GM12878 (cell line): ENCODE results near the gene ST7. TPM values are rescaled to one million over a fixed set of nuclear protein-coding genes. Genes with fewer than 3 reads are reported as not detected.

ENCODE experiments used
- ATAC-seq: fragments of 200-7000 bp; cut with Tn5 transposase; 3 replicates; pipeline ENCODE4 v1.9.1; 2020; ENCODE audit warnings: mild to moderate bottlenecking, moderate library complexity
- BruUV-seq: library from RNA; stranded (reverse); fragments of 400-500 nt; replicated peaks from 2 replicates; lab custom pipeline; 2021; lab: Mats Ljungman, UMichigan
- CTCF ChIA-PET: fragments of 300-600 bp; sonication (Branson Sonifier 250); formaldehyde crosslinking; extraction: SDS; loops from one replicate; lab custom pipeline; 2021; ENCODE audit warnings: inconsistent platforms; lab: Yijun Ruan, JAX
- POLR2A ChIA-PET: fragments of 350-600 bp; formaldehyde crosslinking; extraction: SDS; loops from one replicate; lab custom pipeline; 2021; ENCODE audit warnings: inconsistent platforms; lab: Charles Lee
- RAD21 ChIA-PET: fragments of 300-600 bp; sonication (Branson Sonifier 250); formaldehyde crosslinking; loops from one replicate; lab custom pipeline; 2023; ENCODE audit warnings: antibody characterized with exemption; ENCODE audit not compliant: unreplicated experiment; lab: Charles Lee
- SMC1A ChIA-PET: fragments of 300-600 bp; sonication (Branson Sonifier 250); formaldehyde crosslinking; loops from one replicate; lab custom pipeline; 2023; ENCODE audit not compliant: unreplicated experiment, uncharacterized antibody; lab: Charles Lee
- DNase-seq: peaks from one replicate; pipeline ENCODE4 v3.0.0-alpha.2; 2011; ENCODE audit warnings: low read depth, low spot score
- FAIRE-seq: peaks from 3 replicates; lab custom pipeline; 2011; peaks lifted over from hg19 to GRCh38; lab: Jason Lieb, UNC
- H2AFZ ChIP-seq: 2 replicates; pipeline ENCODE4 v1.6.0; 2011; ENCODE audit warnings: low read depth, low read length, control low read depth; ENCODE audit not compliant: control insufficient read depth
- H3K27ac ChIP-seq: 2 replicates; pipeline ENCODE4 v1.5.1; 2011; ENCODE audit warnings: control low read depth; ENCODE audit not compliant: control insufficient read depth, insufficient read depth
- H3K27me3 ChIP-seq, 2 experiments: replicated peaks in 1 of 2; 2 replicates each; pipeline versions ENCODE4 v1.6.0 to v1.6.1; 2011; ENCODE audit warnings: low read length in 1 of 2; ENCODE audit not compliant: control insufficient read depth in 2 of 2, insufficient read depth in 2 of 2
- H3K36me3 ChIP-seq, 2 experiments: 2 replicates each; pipeline ENCODE4 v1.5.1; 2011; ENCODE audit warnings: low read length in 1 of 2; ENCODE audit not compliant: control insufficient read depth in 2 of 2, insufficient read depth in 2 of 2
- H3K4me1 ChIP-seq: 2 replicates; pipeline ENCODE4 v1.6.1; 2011; ENCODE audit warnings: mild to moderate bottlenecking, low read length, moderate library complexity, mixed read lengths; ENCODE audit not compliant: control insufficient read depth, insufficient read depth
- H3K4me2 ChIP-seq: 2 replicates; pipeline ENCODE4 v1.6.0; 2011; ENCODE audit warnings: control low read depth; ENCODE audit not compliant: control insufficient read depth, insufficient read depth
- H3K4me3 ChIP-seq: fragments of 200-600 bp; sonication (generic); 2 replicates; pipeline ENCODE4 v1.5.1; 2016
- H3K79me2 ChIP-seq: 2 replicates; pipeline ENCODE4 v1.6.0; 2011; ENCODE audit warnings: low read length; ENCODE audit not compliant: control insufficient read depth, insufficient read depth
- H3K9ac ChIP-seq: 2 replicates; pipeline ENCODE4 v1.8.0; 2011; ENCODE audit warnings: low read length, control low read depth, mixed read lengths; ENCODE audit not compliant: control insufficient read depth, insufficient read depth
- H3K9me3 ChIP-seq: replicated peaks from 3 replicates; pipeline ENCODE4 v1.5.1; 2011; ENCODE audit warnings: mild to moderate bottlenecking, low read length; ENCODE audit not compliant: control insufficient read depth, insufficient read depth
- H4K20me1 ChIP-seq: 2 replicates; pipeline ENCODE4 v1.6.0; 2011; ENCODE audit not compliant: control insufficient read depth, insufficient read depth
- CHD4 ChIP-seq: fragments of 200-600 bp; sonication (generic); IDR thresholded peaks from 2 replicates; pipeline ENCODE4 v1.6.1; 2016; ENCODE audit warnings: mild to moderate bottlenecking
- GATAD2B ChIP-seq: fragments of 450-650 bp; conservative IDR thresholded peaks from 2 replicates; pipeline ENCODE4 v1.6.1; 2017; ENCODE audit warnings: low read depth, mild to moderate bottlenecking, moderate library complexity
- HCFC1 ChIP-seq: fragments of 150-350 bp; IDR thresholded peaks from 2 replicates; pipeline ENCODE4 v1.6.1; 2014; ENCODE audit warnings: low read length
- HDAC2 ChIP-seq: fragments of 200-600 bp; sonication (generic); IDR thresholded peaks from 2 replicates; pipeline ENCODE4 v1.6.1; 2017
- KAT2A ChIP-seq: conservative IDR thresholded peaks from 2 replicates; pipeline ENCODE4 v1.6.1; 2011; ENCODE audit warnings: low read depth, low read length; ENCODE audit not compliant: control insufficient read depth
- LARP7 ChIP-seq: fragments of 450-650 bp; IDR thresholded peaks from 2 replicates; pipeline ENCODE4 v1.6.1; 2017; ENCODE audit warnings: mild to moderate bottlenecking
- MXI1 ChIP-seq: fragments of 150-350 bp; IDR thresholded peaks from 2 replicates; pipeline ENCODE4 v1.6.1; 2011; ENCODE audit warnings: low read depth, mild to moderate bottlenecking, inconsistent platforms, low read length, improper control_type of control experiment
- MYB ChIP-seq: fragments of 150-350 bp; IDR thresholded peaks from 2 replicates; pipeline ENCODE4 v1.6.1; 2014; ENCODE audit warnings: mild to moderate bottlenecking, low read depth, low read length, borderline replicate concordance
- NR2C1 ChIP-seq: fragments of 450-650 bp; IDR thresholded peaks from 2 replicates; pipeline ENCODE4 v1.6.1; 2017; ENCODE audit warnings: antibody characterized with exemption, mild to moderate bottlenecking, moderate library complexity
- NR2C2 ChIP-seq: IDR thresholded peaks from 2 replicates; pipeline ENCODE4 v1.6.1; 2011; ENCODE audit warnings: borderline replicate concordance, low read depth; ENCODE audit not compliant: control insufficient read depth, insufficient read length
- PAX8 ChIP-seq: fragments of 450-650 bp; IDR thresholded peaks from 2 replicates; pipeline ENCODE4 v1.6.1; 2017; ENCODE audit warnings: mild to moderate bottlenecking, moderate library complexity
- RUNX3 ChIP-seq: IDR thresholded peaks from 2 replicates; pipeline ENCODE4 v1.6.1; 2012; ENCODE audit warnings: low read length, inconsistent platforms
- SMARCA5 ChIP-seq: fragments of 450-650 bp; IDR thresholded peaks from 2 replicates; pipeline ENCODE4 v1.6.1; 2017; ENCODE audit warnings: mild to moderate bottlenecking
- TBL1XR1 ChIP-seq: IDR thresholded peaks from 2 replicates; pipeline ENCODE4 v1.6.1; 2012; ENCODE audit warnings: low read depth, low read length, improper control_type of control experiment
- WRNIP1 ChIP-seq: IDR thresholded peaks from 2 replicates; pipeline ENCODE4 v1.6.1; 2011; ENCODE audit warnings: low read depth, low read length, improper control_type of control experiment, borderline replicate concordance
- ZBTB11 ChIP-seq: fragments of 450-650 bp; formaldehyde crosslinking; IDR thresholded peaks from 2 replicates; pipeline ENCODE4 v1.5.0; 2022; ENCODE audit warnings: mild to moderate bottlenecking, missing genetic modification characterization
- WGBS: methylation state at CpG from one replicate; pipeline ENCODE4 v1.1.6; 2016; ENCODE audit warnings: low lambda C conversion rate; ENCODE audit not compliant: insufficient replicate concordance, insufficient coverage; ENCODE audit errors: missing lambda C conversion rate; 5-methylcytosine and 5-hydroxymethylcytosine counted together
- in situ Hi-C: fragments of 300-500 bp; cut with MboI; formaldehyde crosslinking; loops from 9 replicates; pipeline ENCODE4 v1.14.3; 2018; ENCODE audit warnings: mixed read lengths
- intact Hi-C: fragments of 100-400 bp; cut with micrococcal nuclease; formaldehyde crosslinking; loops from one replicate; pipeline ENCODE4 v1.14.2; 2022; ENCODE audit not compliant: unreplicated experiment
- polyA plus RNA-seq, 11 experiments: library from polyadenylated mRNA; depleted of rRNA in 4 of 11; unstranded in 6 of 11; stranded (reverse) in 5 of 11; fragments of >200 nt; fragmentation: Nextera tagmentation in 4 of 11; fragmentation: Illumina TruSeq in 1 of 11; extraction: Ambion mirVana in 4 of 11; extraction: Trizol in 1 of 11; gene quantifications; 1 replicate in 1 of 11; 2 replicates in 10 of 11; pipeline versions ENCODE4 v1.2.1 to v1.2.3, GENCODE V29; 2011 to 2016; ENCODE audit warnings: inconsistent platforms in 2 of 11, missing spikeins in 2 of 11, low read depth in 1 of 11
- total RNA-seq, 4 experiments: library from RNA; depleted of rRNA in 3 of 4; stranded (reverse); fragments of >200 nt in 3 of 4; fragmentation: Illumina TruSeq in 1 of 4; extraction: Trizol in 1 of 4; gene quantifications; 2 replicates each; pipeline versions ENCODE4 v1.2.1 to v1.2.3, GENCODE V29; 2013 to 2021
- TF ChIP-seq, protein P1 (sequence below): IDR thresholded peaks from 2 replicates; pipeline ENCODE4 v1.6.1; 2012; ENCODE audit warnings: low read depth, low read length, improper control_type of control experiment
- TF ChIP-seq, protein P2 (sequence below): fragments of 450-650 bp; IDR thresholded peaks from 2 replicates; pipeline ENCODE4 v1.6.1; 2017; ENCODE audit warnings: mild to moderate bottlenecking, low read depth, inconsistent platforms; ENCODE audit not compliant: poor library complexity, severe bottlenecking
- TF ChIP-seq, protein P3 (sequence below): fragments of 450-650 bp; IDR thresholded peaks from 2 replicates; pipeline ENCODE4 v1.6.1; 2017; ENCODE audit warnings: borderline replicate concordance

The ST7 gene
- total and polyA plus RNA-seq, 10 of the 15 experiments (the other 5 are each of a cell fraction or from before 2014, with no cell fraction given): 27.7 to 76.4 (median 53.6) TPM

- Histone ChIP-seq H3K9ac (no peak overlapping the region), H3K4me1 (peaks cover 20% of the 10 kb centered on the region), H2AFZ (no peak overlapping the region), H3K27me3 (no peaks in the 10 kb centered on the region), H3K4me2 (no peak overlapping the region), H3K27ac (no peak overlapping the region), H3K4me3 (no peak overlapping the region), H4K20me1 (no peaks in the 10 kb centered on the region; the same call in 1 of the 2 replicates), H3K9me3 (no peaks in the 10 kb centered on the region; the same call in 1 of the 3 replicates), H3K36me3 (no peaks in the 10 kb centered on the region; a peak in 1 of 4 replicates), H3K79me2 (peaks cover 80% of the 10 kb centered on the region)
- CTCF ChIA-PET: interaction anchor here (1.1 to 2.3 kb wide), 3 partner anchors 9 to 83 kb away, joined by 3 to 6 read pairs (median 4); no protein-coding TSS in a partner anchor
- DNase-seq (no peak), ATAC-seq (no peak), FAIRE-seq (no peak)
- 97% methylated on average over 2 of the region's 2 CpGs for WGBS
- intact Hi-C loops: no loop called here
- POLR2A ChIA-PET: no interaction called here
- in situ Hi-C loops: no loop called here
- no TSS peak for BruUV-seq
- RAD21 ChIA-PET: interaction anchor here (1.4 kb wide), 1 partner anchor 83 kb away, joined by 4 read pairs; no protein-coding TSS in a partner anchor
- SMC1A ChIA-PET: interaction anchor here (1.3 to 2.3 kb wide), 3 partner anchors 9 to 44 kb away, joined by 5 to 6 read pairs (median 5); no protein-coding TSS in a partner anchor
- TF ChIP-seq KAT2A (no peak), MYB (no peak), TBL1XR1 (no peak), RUNX3 (no peak), HCFC1 (no peak), CHD4 (no peak), PAX8 (no peak), WRNIP1 (no peak), NR2C1 (no peak), HDAC2 (no peak), LARP7 (no peak), NR2C2 (no peak), SMARCA5 (no peak), MXI1 (no peak), GATAD2B (no peak), ZBTB11 (no peak)
- TF ChIP-seq, protein P1, sequence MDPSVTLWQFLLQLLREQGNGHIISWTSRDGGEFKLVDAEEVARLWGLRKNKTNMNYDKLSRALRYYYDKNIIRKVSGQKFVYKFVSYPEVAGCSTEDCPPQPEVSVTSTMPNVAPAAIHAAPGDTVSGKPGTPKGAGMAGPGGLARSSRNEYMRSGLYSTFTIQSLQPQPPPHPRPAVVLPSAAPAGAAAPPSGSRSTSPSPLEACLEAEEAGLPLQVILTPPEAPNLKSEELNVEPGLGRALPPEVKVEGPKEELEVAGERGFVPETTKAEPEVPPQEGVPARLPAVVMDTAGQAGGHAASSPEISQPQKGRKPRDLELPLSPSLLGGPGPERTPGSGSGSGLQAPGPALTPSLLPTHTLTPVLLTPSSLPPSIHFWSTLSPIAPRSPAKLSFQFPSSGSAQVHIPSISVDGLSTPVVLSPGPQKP: no peak
- TF ChIP-seq, protein P2, sequence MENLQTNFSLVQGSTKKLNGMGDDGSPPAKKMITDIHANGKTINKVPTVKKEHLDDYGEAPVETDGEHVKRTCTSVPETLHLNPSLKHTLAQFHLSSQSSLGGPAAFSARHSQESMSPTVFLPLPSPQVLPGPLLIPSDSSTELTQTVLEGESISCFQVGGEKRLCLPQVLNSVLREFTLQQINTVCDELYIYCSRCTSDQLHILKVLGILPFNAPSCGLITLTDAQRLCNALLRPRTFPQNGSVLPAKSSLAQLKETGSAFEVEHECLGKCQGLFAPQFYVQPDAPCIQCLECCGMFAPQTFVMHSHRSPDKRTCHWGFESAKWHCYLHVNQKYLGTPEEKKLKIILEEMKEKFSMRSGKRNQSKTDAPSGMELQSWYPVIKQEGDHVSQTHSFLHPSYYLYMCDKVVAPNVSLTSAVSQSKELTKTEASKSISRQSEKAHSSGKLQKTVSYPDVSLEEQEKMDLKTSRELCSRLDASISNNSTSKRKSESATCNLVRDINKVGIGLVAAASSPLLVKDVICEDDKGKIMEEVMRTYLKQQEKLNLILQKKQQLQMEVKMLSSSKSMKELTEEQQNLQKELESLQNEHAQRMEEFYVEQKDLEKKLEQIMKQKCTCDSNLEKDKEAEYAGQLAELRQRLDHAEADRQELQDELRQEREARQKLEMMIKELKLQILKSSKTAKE: no peak
- TF ChIP-seq, protein P3, sequence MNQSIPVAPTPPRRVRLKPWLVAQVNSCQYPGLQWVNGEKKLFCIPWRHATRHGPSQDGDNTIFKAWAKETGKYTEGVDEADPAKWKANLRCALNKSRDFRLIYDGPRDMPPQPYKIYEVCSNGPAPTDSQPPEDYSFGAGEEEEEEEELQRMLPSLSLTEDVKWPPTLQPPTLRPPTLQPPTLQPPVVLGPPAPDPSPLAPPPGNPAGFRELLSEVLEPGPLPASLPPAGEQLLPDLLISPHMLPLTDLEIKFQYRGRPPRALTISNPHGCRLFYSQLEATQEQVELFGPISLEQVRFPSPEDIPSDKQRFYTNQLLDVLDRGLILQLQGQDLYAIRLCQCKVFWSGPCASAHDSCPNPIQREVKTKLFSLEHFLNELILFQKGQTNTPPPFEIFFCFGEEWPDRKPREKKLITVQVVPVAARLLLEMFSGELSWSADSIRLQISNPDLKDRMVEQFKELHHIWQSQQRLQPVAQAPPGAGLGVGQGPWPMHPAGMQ: no peak
Measured at GRCh38 chr7:117044664-117045063, 91.4 kb downstream of the ST7 start.
